ENCODE measurements around the gene SPTSSB.

Gene SPTSSB, protein sequence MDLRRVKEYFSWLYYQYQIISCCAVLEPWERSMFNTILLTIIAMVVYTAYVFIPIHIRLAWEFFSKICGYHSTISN

DNA sequence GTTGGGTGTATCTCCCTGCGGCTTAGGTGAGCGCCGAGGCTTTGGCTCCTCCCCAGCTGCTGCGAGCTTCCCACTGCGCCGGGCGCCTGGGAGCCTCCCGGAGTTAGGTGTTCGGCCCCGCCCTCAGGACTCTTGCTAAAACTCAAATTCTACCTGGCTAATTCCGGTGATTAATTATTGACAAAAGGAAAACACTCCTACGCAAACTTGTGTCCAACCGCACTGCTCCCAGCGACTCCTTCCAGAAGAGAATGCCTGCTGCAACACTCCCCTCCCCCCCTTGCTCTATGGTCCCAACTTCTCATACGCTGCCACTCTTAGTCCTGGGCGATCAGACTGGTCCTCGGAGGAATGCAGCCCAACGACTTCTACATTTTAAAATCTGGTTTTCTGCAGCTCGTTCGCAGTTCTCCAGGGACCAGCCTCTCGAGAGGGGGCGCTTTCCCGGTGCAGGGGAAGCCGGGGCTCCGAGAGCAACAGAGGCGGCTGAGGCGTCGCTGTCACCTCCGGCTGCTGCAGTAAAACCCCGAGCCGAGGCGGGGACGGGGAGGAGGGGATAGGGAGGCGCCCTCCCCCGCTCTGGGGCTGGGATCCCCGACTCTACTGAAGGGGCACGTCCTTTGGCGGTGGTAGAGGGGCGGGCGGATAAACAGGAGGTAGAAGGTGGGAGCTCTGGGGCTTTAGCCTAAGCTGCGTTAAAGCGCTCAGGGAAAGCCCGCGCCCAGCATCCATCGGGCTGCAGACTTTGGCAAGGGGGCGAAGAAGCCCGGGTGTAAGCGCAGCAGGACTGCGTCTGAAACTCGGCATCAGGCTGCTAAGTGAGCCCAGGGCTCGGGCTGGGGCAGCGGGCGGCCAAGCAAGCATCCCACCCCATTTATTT is at the start of gene SPTSSB:
Gene SPTSSB, minus strand, starts transcription at position 77 of the 880 bp plus-strand sequence. CDS start 25,194 bp downstream, outside the sequence.
- DNase-seq (ENCODE audit: low read depth) = no peak

DNA sequence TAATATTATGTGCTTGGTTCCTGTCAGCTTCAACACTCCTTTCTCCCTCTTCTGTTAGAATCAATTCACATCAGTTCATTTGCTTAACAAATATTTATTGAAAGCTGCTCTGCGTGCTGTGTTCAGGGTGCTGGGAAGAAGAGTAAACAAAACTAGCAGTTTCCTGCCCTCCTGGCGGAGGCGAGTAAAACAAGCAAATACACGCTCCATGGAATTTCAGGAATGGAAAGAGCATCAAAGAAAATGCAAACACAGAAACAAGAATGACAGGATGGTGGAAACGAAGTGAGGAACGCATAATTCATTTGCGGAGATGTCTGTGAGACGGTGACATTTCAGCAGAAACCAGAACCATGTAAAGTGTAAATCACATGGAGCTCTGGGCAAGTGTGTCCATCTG is 49.4 kb upstream of the SPTSSB start:
- no peak for DNase-seq (ENCODE audit: low read depth)

DNA sequence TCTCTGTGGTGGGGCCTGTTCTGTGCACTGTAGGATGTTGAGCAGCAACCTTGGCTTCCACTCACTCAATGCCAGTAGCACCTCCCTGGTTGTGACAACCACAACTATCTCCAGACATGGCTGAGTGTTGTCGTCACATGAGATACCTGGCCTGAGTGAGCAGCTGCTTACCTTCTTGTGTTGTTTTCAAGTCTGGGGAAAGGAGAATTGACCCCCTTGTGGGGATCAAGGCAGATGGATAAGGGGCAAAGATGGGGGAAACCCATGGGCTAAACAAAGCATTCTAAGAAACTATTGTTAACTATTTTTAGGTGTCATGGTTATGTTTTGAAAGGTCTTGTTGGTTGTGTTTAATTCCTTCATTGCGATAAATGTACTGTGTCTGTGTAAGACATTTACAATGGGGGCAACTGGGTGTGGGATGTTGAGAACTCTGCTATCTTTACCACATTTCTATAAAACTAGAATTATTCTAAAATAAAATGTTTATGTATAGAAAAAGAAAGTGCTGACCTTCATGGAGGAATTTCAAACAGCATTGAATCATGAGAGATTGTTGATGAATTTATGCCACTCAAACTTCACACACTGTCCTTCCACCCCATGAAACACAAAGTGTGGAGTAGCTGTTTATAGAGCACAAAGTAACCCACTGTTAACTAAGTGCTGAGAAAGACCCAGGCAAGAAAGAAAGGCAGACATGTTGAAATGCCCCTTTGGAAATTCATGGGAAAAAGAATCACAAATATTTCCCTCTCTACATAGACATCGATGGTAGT is 48.4 kb upstream of the SPTSSB start:
- no peak for DNase-seq (ENCODE audit: low read depth)

DNA sequence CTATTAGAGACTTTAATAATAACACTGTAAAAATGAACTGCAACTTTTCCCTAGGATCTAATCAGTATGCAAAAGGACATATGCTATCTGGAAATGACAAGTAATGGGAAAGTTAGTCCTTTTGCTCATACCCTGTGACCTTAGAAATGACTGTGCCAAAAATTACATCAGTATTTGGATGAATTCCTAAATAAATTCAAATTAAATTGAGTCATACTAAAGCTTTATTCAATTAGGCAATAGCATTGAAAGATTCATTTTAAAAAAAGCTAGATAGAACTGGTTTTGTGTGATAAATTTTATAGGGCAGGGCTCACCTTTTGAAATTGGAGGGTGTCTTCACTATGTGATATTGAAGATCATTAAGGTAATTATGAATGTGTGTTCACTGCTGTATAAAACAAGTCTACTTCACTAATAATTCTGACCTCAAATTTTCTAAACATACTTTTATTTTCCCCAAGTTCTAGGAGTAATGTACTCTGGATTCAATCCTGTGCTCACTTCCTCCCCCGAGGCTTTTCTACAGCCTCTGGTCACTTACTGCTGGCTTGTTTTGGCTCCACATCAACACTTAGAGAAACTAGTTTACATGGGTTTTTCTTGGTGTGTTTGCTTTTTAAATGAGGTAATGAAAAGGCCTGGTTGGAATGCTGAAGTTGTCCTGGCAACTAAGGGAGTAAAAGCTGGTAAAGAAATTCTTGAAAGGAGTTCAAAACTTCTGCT is 44.4 kb upstream of the SPTSSB start:
- DNase-seq (ENCODE audit: low read depth) = no peak

DNA sequence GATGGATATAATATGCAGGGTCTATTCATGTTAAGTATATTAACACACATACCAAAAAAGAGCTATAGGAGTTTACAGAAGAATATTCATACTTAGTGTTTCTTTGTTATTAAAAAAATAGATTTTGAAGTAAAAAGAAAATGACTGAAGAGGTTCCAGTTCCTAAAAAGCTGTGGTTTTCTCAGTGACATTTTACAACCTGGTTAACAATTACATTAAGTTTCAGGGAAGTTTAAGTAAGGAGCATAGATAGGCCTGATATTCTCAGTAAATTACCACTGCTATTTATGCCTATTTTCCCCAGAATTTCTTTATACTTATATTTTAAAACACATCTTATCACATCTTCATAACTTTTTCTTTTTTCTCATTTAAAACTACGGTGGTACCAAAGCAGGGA is 43.6 kb upstream of the SPTSSB start:
- no peak for DNase-seq (ENCODE audit: low read depth)

DNA sequence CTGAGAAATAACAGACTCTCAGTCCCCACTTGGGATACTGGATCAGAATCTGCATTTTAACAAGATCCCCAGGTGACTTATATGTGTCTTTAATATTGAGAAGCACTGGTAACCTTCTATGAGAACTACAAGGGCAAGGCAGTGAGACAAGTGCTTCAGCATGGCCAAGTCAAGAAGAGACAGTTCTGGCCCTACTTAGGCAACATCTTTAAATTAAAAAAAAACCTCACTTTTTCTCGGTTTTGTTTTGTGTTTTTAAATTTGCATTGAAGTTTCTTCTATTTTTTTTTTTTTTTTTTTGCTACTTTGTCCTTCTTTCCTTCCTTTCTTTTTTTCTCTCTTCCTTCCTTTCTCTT is 42.5 kb upstream of the SPTSSB start:
- no peak for DNase-seq (ENCODE audit: low read depth)

DNA sequence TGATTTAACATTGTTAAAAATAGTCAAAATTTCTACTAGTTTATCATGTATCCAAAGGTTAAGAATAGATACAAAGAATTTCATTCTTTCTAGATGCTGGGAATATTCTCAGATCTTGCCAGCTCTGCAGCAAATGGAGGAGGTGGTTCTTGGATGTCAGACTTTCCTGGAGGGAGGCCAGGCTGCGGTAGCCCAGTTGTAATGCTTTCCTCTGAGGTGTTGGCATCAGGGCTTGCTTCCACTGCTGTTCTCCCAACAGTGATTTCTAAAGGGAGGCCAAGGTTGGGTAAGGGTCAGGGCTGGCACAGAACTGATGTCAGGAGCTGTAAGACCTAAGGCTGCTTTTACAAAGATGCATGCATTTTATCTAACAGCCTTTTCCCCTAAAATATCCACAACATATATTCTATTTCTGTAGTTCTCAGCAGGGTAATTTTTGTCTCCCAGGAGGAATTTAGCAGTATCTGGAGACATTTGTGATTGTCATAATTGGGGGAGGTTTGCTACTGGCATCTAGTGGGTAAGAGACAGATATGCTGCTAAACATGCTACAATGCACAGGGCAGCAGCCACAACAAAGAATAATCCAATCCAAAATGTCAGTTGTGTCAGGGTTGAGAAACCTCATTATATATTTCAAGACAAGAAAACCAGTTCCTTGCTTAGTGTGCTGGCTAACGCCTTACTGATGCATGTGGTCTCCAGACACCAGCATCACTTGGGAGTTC is 42.0 kb upstream of the SPTSSB start:
- DNase-seq (ENCODE audit: low read depth) = no peak

DNA sequence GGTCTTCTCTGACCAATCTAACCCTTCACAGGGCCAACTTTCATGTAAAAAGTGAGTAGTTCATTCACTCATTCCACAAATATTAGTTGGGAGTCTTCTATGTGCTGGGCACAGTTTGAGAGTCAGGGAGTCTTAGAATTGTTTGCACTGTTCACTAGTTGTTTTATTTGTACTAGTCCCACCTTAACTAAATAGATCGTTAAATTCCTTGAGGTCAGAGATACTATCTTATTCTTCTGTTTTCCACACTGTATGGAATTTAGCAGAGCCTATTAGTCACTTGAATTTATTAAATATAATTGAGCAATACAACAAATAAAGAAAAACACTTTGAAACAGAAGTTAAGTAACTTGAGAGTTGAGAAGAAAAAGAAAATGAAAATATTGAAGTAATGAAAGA is 40.8 kb upstream of the SPTSSB start:
- DNase-seq (ENCODE audit: low read depth) = no peak

DNA sequence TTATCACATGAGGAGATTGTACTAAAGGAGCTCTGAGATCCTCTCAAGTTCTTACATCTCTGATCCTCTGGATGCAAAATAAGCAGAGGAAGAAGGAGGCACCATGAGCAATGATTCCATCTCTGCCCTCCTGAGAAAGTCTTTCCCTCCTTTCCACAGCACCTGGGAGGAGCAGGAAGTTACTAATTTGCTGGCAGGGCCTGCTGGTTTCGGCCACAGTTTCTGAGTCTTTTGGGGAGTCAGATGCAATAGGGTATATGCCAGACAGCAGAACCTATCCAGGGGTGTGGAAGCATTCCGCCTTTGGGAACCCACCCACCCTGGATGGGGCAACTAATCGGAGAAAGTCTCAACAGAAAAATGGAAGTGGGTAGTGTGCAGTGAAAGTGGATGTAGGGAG is 38.5 kb upstream of the SPTSSB start:
- DNase-seq (ENCODE audit: low read depth) = no peak

DNA sequence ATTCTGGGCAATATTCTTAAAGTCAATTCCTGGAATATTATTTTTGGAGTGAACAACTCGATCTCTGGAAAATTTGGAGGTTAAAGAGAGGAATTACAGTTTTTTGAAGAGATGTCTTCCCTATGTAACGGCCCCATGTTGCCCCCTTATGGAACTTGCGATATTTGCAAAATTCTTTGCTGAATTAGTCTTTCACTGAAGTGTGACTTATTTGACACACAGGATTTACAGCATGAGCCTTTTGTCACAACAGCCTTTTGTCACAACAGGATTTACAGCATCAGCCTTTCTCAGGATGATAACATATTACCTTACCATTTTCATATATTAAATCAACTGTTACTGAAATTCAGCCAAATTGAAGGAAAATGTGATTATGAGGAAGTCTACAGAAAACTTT is 37.8 kb upstream of the SPTSSB start:
- DNase-seq (ENCODE audit: low read depth) = no peak

DNA sequence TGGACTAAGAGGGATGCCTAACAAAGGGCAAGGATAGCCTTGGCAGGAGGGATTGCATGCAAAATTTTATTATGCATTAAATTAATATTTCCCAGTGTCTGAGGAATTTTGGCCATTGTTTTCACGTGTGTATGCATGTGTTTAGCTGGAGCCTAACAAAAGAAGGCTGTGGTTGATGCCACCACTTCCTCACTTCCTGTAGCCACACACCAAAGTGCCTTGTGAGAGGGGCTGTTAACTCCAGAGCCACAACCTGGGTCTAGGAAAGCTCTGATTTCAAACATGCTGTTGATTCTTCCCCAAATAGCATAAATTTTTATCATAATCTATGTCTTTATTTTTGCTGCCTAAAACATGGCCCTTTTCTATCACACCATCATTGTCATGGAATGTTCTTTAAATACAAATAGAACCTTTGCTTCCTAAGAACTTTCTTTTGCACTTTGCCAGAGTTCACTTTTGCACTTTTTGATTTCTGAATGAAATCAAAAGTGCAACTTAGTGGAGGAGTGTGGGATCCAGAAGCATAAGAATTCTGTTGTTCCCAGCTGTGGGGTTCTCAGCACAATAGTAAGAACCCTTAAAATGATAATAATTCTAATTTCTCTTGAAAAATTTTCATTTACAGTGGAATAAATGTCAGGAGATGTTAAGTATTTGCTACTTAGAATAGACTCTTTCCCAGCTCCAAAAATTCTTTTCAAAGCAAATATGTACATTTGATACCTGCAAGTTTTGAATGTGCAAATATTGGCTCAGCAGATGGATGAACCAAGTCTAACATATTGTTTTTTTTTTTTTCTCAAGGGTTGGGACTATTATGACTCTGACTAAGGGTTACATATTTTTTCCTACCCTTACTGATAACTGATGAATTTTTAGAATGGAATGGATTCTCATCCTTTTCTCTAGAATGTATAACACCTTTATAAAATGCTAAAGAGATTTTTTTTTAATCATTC is 35.6 kb upstream of the SPTSSB start:
- no peak for DNase-seq (ENCODE audit: low read depth)

DNA sequence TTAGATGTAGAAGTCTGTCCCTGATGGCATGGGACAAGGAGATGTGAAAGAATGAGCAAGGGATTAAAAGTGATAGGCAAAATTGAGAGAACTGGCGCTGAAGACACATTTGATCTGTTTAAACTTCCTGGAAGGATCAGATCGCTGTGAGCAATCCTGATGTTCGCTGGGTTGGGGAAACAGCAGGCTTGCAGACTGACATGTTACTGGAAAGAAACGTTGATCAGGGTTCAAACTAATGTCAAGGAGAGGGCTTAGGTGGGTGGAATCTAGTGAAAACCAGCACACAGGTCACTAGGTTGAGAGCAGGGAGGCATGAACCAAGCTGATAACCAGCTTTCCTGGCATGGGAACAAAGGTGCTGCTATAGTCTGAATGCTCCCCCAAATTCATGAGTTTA is 34.5 kb upstream of the SPTSSB start:
- no peak for DNase-seq (ENCODE audit: low read depth)

DNA sequence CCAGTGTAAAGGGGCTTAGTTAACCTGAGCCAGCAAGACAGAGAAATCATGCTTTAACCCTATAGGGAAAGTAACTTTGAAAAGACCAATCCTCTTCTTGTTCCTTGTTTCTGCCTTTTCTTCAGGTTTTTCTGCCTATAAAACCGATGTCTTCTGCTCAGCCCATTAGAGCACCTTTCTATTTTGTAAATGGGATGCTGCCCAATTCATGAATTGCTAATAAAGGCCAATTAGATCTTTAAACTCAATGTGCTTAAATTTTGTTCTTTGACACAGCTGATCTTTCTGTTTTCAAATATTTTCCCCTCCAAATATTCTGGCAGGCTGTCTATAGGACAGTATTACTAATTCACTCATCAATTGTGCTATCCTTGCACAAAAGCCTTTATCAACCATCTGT is 33.8 kb upstream of the SPTSSB start:
- DNase-seq (ENCODE audit: low read depth) = no peak

DNA sequence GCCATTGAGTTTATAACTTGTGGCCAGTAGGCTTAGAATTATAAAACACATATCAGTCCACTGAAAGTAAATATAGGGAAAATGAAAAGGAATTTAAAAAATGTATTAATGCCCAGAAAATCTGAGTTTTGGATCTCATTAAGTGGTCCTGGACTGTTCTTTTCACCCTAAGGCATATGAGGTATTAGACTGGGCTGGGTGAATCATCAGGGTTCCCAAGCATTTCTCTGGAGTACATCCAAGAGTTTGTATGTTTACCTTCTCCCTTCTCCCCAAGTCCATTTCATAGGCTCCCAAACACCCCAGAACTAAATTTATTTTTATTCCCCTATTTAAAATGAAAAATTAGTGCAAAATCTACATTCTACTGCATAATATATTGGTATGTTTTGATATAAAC is 31.9 kb upstream of the SPTSSB start:
- DNase-seq (ENCODE audit: low read depth) = no peak

DNA sequence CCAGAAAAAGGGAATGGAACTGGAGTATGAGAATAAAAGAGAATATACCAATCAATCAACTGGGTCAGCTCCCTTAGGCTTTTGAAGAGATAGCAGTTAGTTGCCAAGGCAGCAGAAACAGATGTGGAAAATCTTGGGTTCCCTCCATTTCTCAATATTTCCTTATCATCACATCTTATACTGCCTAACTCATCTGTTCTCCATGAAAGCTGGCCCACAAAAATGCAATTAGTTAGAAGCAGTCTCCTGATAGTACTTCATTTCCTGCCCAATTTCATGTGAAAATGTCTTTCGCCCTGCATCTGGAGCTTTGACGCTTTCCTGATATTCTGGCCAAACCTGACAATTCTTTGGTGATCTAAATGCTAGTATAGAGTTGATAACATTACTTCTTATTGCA is 30.1 kb upstream of the SPTSSB start:
- no peak for DNase-seq (ENCODE audit: low read depth)

DNA sequence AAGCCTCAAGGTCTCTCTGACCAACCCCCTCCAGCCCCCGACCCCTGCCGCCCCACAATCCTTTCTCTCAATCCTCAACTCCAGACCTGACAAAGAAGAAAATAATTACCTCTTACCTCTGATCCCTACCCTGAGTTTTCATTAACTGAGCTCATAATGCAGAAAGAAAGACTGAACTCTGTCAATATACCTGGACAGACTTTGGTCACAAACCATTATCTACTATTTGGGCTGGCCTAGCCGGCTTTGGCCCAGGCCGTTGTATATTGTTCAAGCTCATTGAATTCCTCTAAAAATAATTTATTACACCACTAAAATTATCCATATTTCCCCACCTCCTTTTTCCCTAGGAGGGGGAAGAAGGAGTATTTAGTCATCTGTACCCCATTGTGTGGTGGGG is 29.3 kb upstream of the SPTSSB start:
- DNase-seq (ENCODE audit: low read depth) = no peak

DNA sequence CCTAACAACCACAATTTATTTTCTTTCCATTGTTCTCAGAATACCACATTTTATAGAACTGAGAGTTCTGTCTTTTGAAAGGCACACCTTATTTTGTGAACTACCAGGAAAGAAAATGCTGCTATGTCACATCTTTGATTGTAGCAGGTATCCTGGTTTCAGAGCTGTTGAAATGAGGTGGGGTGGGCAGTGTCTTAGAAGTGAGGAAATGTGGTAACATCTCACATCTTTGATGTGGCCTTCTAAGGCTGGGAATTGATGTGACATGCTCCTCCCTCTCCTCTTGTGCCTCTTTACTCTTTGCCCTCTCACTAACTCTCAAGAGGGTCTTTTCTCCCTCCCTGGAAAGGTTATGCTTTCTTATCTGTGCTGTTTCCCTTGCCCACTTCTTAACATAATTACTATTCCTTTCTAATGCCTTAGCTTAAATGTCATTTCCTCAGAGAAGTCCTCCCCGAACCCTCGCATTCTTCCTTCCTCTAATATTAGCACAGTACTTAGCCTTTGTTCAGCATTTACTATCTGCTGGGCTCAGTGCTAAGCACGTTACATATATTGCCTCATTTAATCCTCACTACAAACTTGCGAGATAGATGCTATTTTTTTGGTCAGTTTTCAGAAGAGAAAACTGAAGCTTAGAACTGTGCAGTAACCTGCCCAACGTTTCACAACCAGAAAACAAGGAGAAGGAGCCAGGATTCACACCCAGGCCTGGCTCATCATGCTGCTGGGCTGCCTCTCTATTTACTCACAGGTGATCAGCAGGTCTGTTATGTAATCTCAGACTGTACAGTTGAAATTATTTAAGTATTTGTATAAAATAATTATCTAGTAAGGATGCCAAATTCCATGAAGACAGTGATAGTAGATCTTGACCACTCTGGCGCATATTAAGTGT is 24.0 kb upstream of the SPTSSB start:
- no peak for DNase-seq (ENCODE audit: low read depth)

DNA sequence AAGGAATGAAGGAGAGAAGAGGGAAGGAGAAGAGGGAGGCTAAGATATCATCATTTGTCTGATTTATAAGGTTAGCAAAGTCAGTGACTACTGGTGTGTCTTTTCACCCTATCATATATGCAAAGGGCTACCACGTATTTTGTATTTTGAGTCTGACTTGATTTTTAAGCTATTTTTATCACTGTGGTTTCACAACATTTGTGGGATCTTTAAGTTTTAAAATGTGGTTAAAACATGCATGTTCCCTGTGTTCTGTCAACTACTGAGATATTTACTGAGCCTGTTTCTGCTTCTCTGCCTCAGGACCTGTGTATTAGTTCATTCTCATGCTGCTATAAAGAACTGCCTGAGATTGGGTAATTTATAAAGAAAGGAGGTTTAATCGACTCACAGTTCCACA is 22.5 kb upstream of the SPTSSB start:
- no peak for DNase-seq (ENCODE audit: low read depth)

DNA sequence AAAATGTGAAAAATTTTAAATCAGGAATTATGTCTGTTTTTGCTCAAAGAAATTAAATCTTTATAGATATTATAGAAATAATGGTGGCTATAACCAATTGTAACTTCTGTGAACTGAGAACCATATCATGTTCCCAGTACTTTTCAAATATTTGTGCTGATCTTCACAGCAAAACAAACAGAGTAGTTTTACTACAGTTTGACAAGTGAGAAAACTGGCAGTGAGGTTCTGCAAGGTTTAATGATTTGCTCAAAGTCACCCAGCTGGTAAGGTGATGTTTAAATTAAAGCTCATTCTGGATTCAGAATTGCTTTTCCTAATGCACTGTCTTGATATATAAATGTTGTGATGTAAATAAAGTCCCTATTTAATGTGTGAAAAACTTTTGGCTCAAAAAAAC is 22.0 kb upstream of the SPTSSB start:
- no peak for DNase-seq (ENCODE audit: low read depth)

DNA sequence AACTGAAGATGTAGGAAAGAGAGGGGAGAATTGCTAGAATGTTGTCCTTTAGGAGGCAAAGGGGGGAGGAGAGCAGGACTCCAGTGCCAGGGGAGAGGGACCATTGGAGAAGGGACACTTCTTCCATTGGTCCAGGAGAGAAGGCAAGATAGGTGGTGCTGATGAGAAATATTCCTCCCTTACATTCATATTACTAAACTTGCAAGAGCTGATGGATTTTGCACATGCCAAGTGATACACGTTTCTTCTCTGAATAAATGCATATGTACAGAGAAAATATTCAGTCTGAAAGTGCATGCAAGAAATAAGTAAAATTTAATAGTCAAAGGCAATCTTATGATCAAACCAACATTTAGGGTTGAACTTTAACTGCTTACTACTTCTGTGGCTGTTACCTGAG is 21.5 kb upstream of the SPTSSB start:
- DNase-seq (ENCODE audit: low read depth) = no peak

All from stimulated activated CD8-positive, alpha-beta memory T cell treated with anti-CD3 and anti-CD28 coated beads, Interleukin-15, amount 100 ng/mL, for 24 hours (primary cell).